Neural cell (in vitro differentiated cells): Measurements from ENCODE around the gene RTP5. TPM values are rescaled to one million over a fixed set of nuclear protein-coding genes. Genes with fewer than 3 reads are reported as not detected.
"Not testable (repeated sequence)": the region's sequence is repeated elsewhere in the genome, so short reads cannot be mapped to it uniquely, and the experiment has no call there.

Source experiments
- H2AFZ ChIP-seq: fragments of 200-600, 300-800 bp; sonication (generic), shearing (Covaris generic); 2 replicates; pipeline ENCODE4 v1.6.0; 2014; ENCODE audit warnings: low read depth, mild to moderate bottlenecking, antibody characterized with exemption, low read length, moderate library complexity
- H3F3A ChIP-seq: fragments of 200-600 bp; shearing (Covaris generic); 2 replicates; pipeline ENCODE4 v1.6.1; 2016; ENCODE audit warnings: mild to moderate bottlenecking, moderate library complexity, mixed read lengths, antibody characterized with exemption, low read length; ENCODE audit not compliant: insufficient read depth, poor library complexity, severe bottlenecking
- H3K27ac ChIP-seq: fragments of 200-600, 300-800 bp; sonication (generic), shearing (Covaris generic); 2 replicates; pipeline ENCODE4 v1.5.1; 2014; ENCODE audit warnings: mild to moderate bottlenecking, low read length, moderate library complexity
- H3K27me3 ChIP-seq: fragments of 300-800, 200-600 bp; sonication (generic), shearing (Covaris generic); 2 replicates; pipeline ENCODE4 v1.6.0; 2014; ENCODE audit warnings: mild to moderate bottlenecking, low read depth, low read length, moderate library complexity; ENCODE audit not compliant: insufficient read depth
- H3K36me3 ChIP-seq: fragments of 300-800, 200-600 bp; sonication (generic), shearing (Covaris generic); 2 replicates; pipeline ENCODE4 v1.5.1; 2014; ENCODE audit warnings: mild to moderate bottlenecking, antibody characterized with exemption, low read length, moderate library complexity; ENCODE audit not compliant: insufficient read depth
- H3K4me2 ChIP-seq: fragments of 300-800, 200-600 bp; sonication (generic), shearing (Covaris generic); 2 replicates; pipeline ENCODE4 v1.6.0; 2014; ENCODE audit warnings: mild to moderate bottlenecking, low read length
- H3K4me3 ChIP-seq: fragments of 300-800, 200-600 bp; sonication (generic), shearing (Covaris generic); 2 replicates; pipeline ENCODE4 v1.5.1; 2014; ENCODE audit warnings: mild to moderate bottlenecking, low read length, moderate library complexity
- H3K79me2 ChIP-seq: fragments of 200-600 bp; shearing (Covaris generic); replicated peaks from 2 replicates; pipeline ENCODE4 v1.6.0; 2014; ENCODE audit warnings: mild to moderate bottlenecking, low read length, moderate library complexity; ENCODE audit not compliant: insufficient read depth
- H3K9ac ChIP-seq: fragments of 300-800, 200-600 bp; sonication (generic), shearing (Covaris generic); 2 replicates; pipeline ENCODE4 v1.6.1; 2016; ENCODE audit warnings: mild to moderate bottlenecking, low read length, mixed read lengths
- H3K9me2 ChIP-seq: fragments of 200-600 bp; shearing (Covaris generic); 2 replicates; pipeline ENCODE4 v1.6.1; 2016; ENCODE audit warnings: mild to moderate bottlenecking, low read length, mixed read lengths; ENCODE audit not compliant: insufficient read depth
- H3K9me3 ChIP-seq: fragments of 200-600, 300-800 bp; sonication (generic), shearing (Covaris generic); 2 replicates; pipeline ENCODE4 v1.6.1; 2016; ENCODE audit warnings: mild to moderate bottlenecking, mixed run types, low read length, moderate library complexity, mixed read lengths
- H4K20me1 ChIP-seq: fragments of 200-600 bp; shearing (Covaris generic); 2 replicates; pipeline ENCODE4 v1.6.1; 2016; ENCODE audit warnings: mild to moderate bottlenecking, mixed run types; ENCODE audit not compliant: insufficient read depth
- EP300 ChIP-seq: fragments of 450-650 bp; conservative IDR thresholded peaks from 2 replicates; pipeline ENCODE4 v1.6.1; 2014; ENCODE audit warnings: antibody characterized with exemption, mild to moderate bottlenecking, moderate library complexity; ENCODE audit not compliant: poor library complexity, severe bottlenecking
- EZH2 ChIP-seq: fragments of 200-600, 300-800 bp; shearing (Covaris generic), sonication (generic); IDR thresholded peaks from 2 replicates; pipeline ENCODE4 v1.6.1; 2014; ENCODE audit warnings: antibody characterized with exemption, low read length, borderline replicate concordance, mild to moderate bottlenecking; ENCODE audit not compliant: insufficient read depth, poor library complexity, severe bottlenecking
- MXI1 ChIP-seq: fragments of 450-650 bp; conservative IDR thresholded peaks from 2 replicates; pipeline ENCODE4 v1.6.1; 2014; ENCODE audit warnings: antibody characterized with exemption, mild to moderate bottlenecking; ENCODE audit not compliant: poor library complexity, severe bottlenecking
- POLR2AphosphoS5 ChIP-seq: IDR thresholded peaks from 2 replicates; pipeline ENCODE4 v1.6.1; 2012
- RAD21 ChIP-seq: fragments of 450-650 bp; conservative IDR thresholded peaks from 2 replicates; pipeline ENCODE4 v1.6.1; 2014; ENCODE audit warnings: antibody characterized with exemption, mild to moderate bottlenecking, moderate library complexity
- SMC3 ChIP-seq: fragments of 450-650 bp; conservative IDR thresholded peaks from 2 replicates; pipeline ENCODE4 v1.6.1; 2014; ENCODE audit warnings: antibody characterized with exemption, mild to moderate bottlenecking, moderate library complexity; ENCODE audit not compliant: poor library complexity
- TAF1 ChIP-seq: IDR thresholded peaks from 2 replicates; pipeline ENCODE4 v1.6.1; 2012; ENCODE audit warnings: low read depth
- polyA plus RNA-seq: library from polyadenylated mRNA; depleted of rRNA; stranded (reverse); fragments of >200 nt; gene quantifications from 2 replicates; pipeline ENCODE4 v1.2.3, GENCODE V29; 2014
- TF ChIP-seq, protein P1 (sequence below): fragments of 450-650 bp; IDR thresholded peaks from 2 replicates; pipeline ENCODE4 v1.5.1; 2014; ENCODE audit warnings: antibody characterized with exemption, mild to moderate bottlenecking, moderate library complexity; ENCODE audit not compliant: poor library complexity, severe bottlenecking
- TF ChIP-seq, protein P2 (sequence below): IDR thresholded peaks from 2 replicates; pipeline ENCODE4 v1.6.1; 2012; ENCODE audit warnings: borderline replicate concordance

Gene RTP5
- polyA plus RNA-seq, 1 donor from 2014 or later, result 1.8 TPM

DNA sequence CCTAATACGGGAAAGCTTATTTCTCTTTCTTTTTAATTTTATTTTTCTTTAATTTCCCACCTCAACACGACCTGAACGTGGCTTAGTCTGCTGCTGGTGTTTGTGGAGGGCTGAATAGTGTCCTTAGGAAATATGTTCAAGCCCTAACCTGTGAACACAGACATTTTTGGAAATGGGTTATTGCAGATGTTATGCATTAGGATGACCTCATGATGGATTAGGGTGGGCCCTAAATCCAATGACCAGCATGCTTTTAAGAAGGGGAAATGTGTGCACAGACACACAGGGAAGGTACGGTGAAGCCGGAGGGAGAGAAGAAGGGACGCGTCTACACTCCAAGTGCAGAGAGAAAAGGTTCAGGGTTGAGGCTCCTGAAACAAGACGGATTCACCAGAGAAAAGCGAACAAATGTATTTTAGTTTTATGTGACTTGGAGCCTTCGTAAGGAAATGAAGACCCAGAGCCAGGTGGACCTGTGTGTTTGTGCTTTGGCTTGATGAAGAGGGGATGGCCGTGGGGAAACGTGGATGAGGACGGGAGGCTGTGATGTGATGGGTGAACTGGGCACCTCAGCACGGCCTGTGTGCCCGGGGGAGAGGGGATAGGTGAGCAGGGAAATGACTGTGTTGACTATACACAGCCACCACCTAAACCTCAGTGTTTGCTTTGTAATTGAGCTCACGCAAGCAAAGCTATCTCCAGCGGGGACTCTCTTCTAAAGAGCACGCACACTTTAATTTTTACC is 37.5 kb downstream of the RTP5 start:
- no peaks in the 10 kb centered on the region for H3K9me2 ChIP-seq
- H3K9ac ChIP-seq, result no peak overlapping the region
- no peaks in the 10 kb centered on the region for H3K9me3 ChIP-seq
- H3K4me3 ChIP-seq, result no peak overlapping the region
- no peaks in the 10 kb centered on the region for H4K20me1 ChIP-seq
- no peaks in the 10 kb centered on the region for H3K79me2 ChIP-seq
- no peaks in the 10 kb centered on the region for H3K27me3 ChIP-seq
- no peak overlapping the region for H2AFZ ChIP-seq
- H3K4me2 ChIP-seq, result no peak overlapping the region
- no peaks in the 10 kb centered on the region for H3F3A ChIP-seq
- H3K27ac ChIP-seq, result no peak overlapping the region
- no peaks in the 10 kb centered on the region for H3K36me3 ChIP-seq
- TF ChIP-seq EZH2 (no peak), SMC3 (no peak), EP300 (no peak), TAF1 (no peak), POLR2AphosphoS5 (no peak), MXI1 (no peak)
- TF ChIP-seq, protein P1, sequence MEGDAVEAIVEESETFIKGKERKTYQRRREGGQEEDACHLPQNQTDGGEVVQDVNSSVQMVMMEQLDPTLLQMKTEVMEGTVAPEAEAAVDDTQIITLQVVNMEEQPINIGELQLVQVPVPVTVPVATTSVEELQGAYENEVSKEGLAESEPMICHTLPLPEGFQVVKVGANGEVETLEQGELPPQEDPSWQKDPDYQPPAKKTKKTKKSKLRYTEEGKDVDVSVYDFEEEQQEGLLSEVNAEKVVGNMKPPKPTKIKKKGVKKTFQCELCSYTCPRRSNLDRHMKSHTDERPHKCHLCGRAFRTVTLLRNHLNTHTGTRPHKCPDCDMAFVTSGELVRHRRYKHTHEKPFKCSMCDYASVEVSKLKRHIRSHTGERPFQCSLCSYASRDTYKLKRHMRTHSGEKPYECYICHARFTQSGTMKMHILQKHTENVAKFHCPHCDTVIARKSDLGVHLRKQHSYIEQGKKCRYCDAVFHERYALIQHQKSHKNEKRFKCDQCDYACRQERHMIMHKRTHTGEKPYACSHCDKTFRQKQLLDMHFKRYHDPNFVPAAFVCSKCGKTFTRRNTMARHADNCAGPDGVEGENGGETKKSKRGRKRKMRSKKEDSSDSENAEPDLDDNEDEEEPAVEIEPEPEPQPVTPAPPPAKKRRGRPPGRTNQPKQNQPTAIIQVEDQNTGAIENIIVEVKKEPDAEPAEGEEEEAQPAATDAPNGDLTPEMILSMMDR, result no peak

DNA sequence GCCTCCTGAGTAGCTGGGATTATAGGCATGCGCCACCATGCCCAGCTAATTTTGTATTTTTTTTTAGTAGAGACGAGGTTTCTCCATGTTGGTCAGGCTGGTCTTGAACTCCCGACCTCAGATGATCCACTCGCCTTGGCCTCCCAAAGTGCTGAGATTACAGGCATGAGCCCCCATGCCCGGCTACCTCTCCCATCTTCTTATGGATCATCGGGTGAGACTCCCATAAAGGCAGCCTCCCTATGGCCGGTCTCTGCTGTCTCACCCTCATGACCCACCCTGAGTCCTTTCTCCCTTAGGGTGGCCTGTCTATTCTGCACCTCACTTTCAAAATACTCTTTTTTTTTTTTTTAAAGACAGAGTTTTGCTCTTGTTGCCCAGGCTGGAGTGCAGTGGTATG is 38.3 kb downstream of the RTP5 start:
- not testable (repeated sequence) for H3K27ac ChIP-seq, H2AFZ ChIP-seq, H3K36me3 ChIP-seq, H3K79me2 ChIP-seq, H3F3A ChIP-seq, H3K9me2 ChIP-seq, H3K4me2 ChIP-seq, H3K27me3 ChIP-seq, H3K4me3 ChIP-seq, H3K9me3 ChIP-seq, H4K20me1 ChIP-seq, H3K9ac ChIP-seq

DNA sequence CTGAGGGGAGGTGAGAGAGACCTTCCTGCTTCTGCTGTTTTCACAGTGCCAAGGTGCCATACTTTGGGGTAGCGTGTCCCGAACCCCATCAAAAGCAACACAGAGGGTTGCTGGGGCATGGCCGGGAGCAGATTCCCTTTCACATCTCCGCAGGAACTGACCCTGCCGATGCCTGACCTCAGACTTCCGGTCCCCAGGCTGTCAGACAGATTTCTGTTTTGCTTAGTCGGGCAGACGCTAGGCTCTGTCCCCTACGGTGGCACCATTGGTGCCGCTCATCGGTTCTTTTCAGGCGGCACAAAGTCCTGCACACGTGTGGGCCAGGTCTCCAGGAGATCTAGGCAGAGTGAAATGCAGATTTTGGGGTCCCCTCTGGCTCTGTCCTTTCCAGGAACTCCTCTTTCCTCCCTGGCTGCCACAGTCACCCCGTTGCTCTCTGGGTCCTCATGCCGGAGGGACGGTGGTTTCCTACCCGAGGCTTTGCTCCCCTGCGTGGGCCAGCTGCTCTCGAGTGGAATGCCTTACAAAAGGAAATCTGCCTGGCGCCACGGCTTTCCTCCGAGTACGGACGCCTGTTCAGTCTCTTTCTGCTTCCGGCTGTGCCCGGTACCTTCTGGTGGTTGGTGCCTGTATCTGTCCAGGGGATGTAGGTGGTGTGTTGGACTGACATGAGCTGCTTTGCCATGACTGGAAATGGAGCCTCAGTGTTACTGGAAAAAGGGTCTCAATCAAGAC is 39.3 kb downstream of the RTP5 start:
- Histone ChIP-seq H3K79me2 (no peaks in the 10 kb centered on the region), H3K4me3 (no peak overlapping the region), H3K36me3 (no peaks in the 10 kb centered on the region), H3K27ac (no peak overlapping the region), H2AFZ (no peak overlapping the region), H3K27me3 (no peaks in the 10 kb centered on the region), H3F3A (no peaks in the 10 kb centered on the region), H3K9me3 (no peaks in the 10 kb centered on the region), H3K9me2 (no peaks in the 10 kb centered on the region), H4K20me1 (no peaks in the 10 kb centered on the region), H3K9ac (no peak overlapping the region), H3K4me2 (no peak overlapping the region)
- TF ChIP-seq EZH2, result no peak
- no peak for TF ChIP-seq EP300
- TF ChIP-seq MXI1, result no peak
- no peak for TF ChIP-seq SMC3
- TF ChIP-seq, protein P2, sequence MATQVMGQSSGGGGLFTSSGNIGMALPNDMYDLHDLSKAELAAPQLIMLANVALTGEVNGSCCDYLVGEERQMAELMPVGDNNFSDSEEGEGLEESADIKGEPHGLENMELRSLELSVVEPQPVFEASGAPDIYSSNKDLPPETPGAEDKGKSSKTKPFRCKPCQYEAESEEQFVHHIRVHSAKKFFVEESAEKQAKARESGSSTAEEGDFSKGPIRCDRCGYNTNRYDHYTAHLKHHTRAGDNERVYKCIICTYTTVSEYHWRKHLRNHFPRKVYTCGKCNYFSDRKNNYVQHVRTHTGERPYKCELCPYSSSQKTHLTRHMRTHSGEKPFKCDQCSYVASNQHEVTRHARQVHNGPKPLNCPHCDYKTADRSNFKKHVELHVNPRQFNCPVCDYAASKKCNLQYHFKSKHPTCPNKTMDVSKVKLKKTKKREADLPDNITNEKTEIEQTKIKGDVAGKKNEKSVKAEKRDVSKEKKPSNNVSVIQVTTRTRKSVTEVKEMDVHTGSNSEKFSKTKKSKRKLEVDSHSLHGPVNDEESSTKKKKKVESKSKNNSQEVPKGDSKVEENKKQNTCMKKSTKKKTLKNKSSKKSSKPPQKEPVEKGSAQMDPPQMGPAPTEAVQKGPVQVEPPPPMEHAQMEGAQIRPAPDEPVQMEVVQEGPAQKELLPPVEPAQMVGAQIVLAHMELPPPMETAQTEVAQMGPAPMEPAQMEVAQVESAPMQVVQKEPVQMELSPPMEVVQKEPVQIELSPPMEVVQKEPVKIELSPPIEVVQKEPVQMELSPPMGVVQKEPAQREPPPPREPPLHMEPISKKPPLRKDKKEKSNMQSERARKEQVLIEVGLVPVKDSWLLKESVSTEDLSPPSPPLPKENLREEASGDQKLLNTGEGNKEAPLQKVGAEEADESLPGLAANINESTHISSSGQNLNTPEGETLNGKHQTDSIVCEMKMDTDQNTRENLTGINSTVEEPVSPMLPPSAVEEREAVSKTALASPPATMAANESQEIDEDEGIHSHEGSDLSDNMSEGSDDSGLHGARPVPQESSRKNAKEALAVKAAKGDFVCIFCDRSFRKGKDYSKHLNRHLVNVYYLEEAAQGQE, result no peak
- no peak for TF ChIP-seq TAF1
- no peak for TF ChIP-seq POLR2AphosphoS5
- no peak for TF ChIP-seq RAD21
- TF ChIP-seq, protein P1, result no peak
